Panc1 (cell line): ENCODE results near the gene SLC38A10. TPM values are rescaled to one million over a fixed set of nuclear protein-coding genes. Genes with fewer than 3 reads are reported as not detected.

ENCODE experiments used
- ATAC-seq: fragments of 200-7000 bp; cut with Tn5 transposase; 2 replicates; pipeline ENCODE4 v1.9.1; 2020; ENCODE audit warnings: mild to moderate bottlenecking, moderate library complexity
- BruUV-seq: library from RNA; stranded (reverse); fragments of 400-500 nt; replicated peaks from 2 replicates; lab custom pipeline; 2021; lab: Mats Ljungman, UMichigan
- CTCF ChIA-PET: fragments of 300-600 bp; sonication (Branson Sonifier 250); formaldehyde crosslinking; loops from one replicate; lab custom pipeline; 2022; ENCODE audit warnings: antibody characterized with exemption; lab: Charles Lee
- POLR2A ChIA-PET: fragments of 300-600 bp; sonication (Branson Sonifier 250); formaldehyde crosslinking; loops from one replicate; lab custom pipeline; 2022; ENCODE audit warnings: antibody characterized with exemption; lab: Charles Lee
- DNase-seq: peaks from one replicate; pipeline ENCODE4 v3.0.0-alpha.2; 2010; ENCODE audit warnings: low read depth, low spot score
- H3K27ac ChIP-seq: 2 replicates; pipeline ENCODE4 v1.5.1; 2011; ENCODE audit warnings: mild to moderate bottlenecking, low read length, inconsistent platforms
- H3K27me3 ChIP-seq: fragments of 200-500 bp; sonication (Bioruptor generic); 2 replicates; pipeline ENCODE4 v1.6.0; 2014; ENCODE audit warnings: low read length, inconsistent platforms; ENCODE audit not compliant: control insufficient read depth, insufficient read depth
- H3K36me3 ChIP-seq: fragments of 200-500 bp; sonication (Bioruptor generic); 2 replicates; pipeline ENCODE4 v1.5.1; 2014; ENCODE audit warnings: inconsistent platforms, mild to moderate bottlenecking, low read length, moderate library complexity; ENCODE audit not compliant: control insufficient read depth, insufficient read depth
- H3K4me1 ChIP-seq: 2 replicates; pipeline ENCODE4 v1.5.1; 2011; ENCODE audit warnings: inconsistent platforms, mild to moderate bottlenecking, low read length, moderate library complexity; ENCODE audit not compliant: control insufficient read depth, insufficient read depth
- H3K4me3 ChIP-seq, 2 experiments: 2 replicates each; pipeline ENCODE4 v1.5.1; 2011 to 2012; ENCODE audit warnings: low read depth in 2 of 2, low read length in 2 of 2, mild to moderate bottlenecking in 2 of 2, inconsistent platforms in 1 of 2, moderate library complexity in 1 of 2
- H3K9me3 ChIP-seq: fragments of 200-500 bp; sonication (Bioruptor generic); 2 replicates; pipeline ENCODE4 v1.5.1; 2014; ENCODE audit warnings: low read depth, mild to moderate bottlenecking, inconsistent platforms, low read length, moderate library complexity; ENCODE audit not compliant: control insufficient read depth, insufficient read depth
- CTCF ChIP-seq: fragments of 450-650 bp; IDR thresholded peaks from 2 replicates; pipeline ENCODE4 v1.5.1; 2017; ENCODE audit warnings: mild to moderate bottlenecking
- POLR2AphosphoS5 ChIP-seq: IDR thresholded peaks from 2 replicates; pipeline ENCODE4 v1.6.1; 2012; ENCODE audit warnings: mild to moderate bottlenecking, low read depth, low read length, moderate library complexity
- SIN3A ChIP-seq: IDR thresholded peaks from 2 replicates; pipeline ENCODE4 v1.6.1; 2012; ENCODE audit warnings: low read depth, mild to moderate bottlenecking, low read length, moderate library complexity, borderline replicate concordance; ENCODE audit not compliant: insufficient read depth
- TCF7L2 ChIP-seq: IDR thresholded peaks from 2 replicates; pipeline ENCODE4 v1.6.1; 2011; ENCODE audit warnings: mild to moderate bottlenecking, low read depth, low read length, inconsistent platforms
- in situ Hi-C: cut with HindIII; loops from 2 replicates; pipeline ENCODE4 v1.10.0; 2016; ENCODE audit warnings: low sequenced_read_pairs, low pct_unique_long_range_greater_than_20kb
- intact Hi-C: fragments of 100-400 bp; cut with micrococcal nuclease; formaldehyde crosslinking; loops from one replicate; pipeline ENCODE4 v1.10.0; 2022; ENCODE audit not compliant: unreplicated experiment
- total RNA-seq: library from RNA; stranded (reverse); gene quantifications from one replicate; pipeline ENCODE4 v1.2.1, GENCODE V29; 2021; ENCODE audit not compliant: unreplicated experiment
- TF ChIP-seq, protein P1 (sequence below), 2 experiments: IDR thresholded peaks; 2 replicates each; pipeline ENCODE4 v1.6.1; 2011 to 2012; ENCODE audit warnings: low read depth in 2 of 2, control low read depth in 1 of 2, low read length in 1 of 2, mild to moderate bottlenecking in 1 of 2, moderate library complexity in 1 of 2; ENCODE audit not compliant: insufficient read depth in 1 of 2

SLC38A10 gene
- total RNA-seq, 1 experiment from 2014 or later: 188 TPM

GRCh38 chr17:81251709-81252301 is 43.3 kb downstream of the SLC38A10 start:
- no peak for ATAC-seq
- BruUV-seq: no TSS peak
- ChIA-PET CTCF (no interaction called here), POLR2A (interaction anchor here (0.5 kb wide), 1 partner anchor 43 kb away, joined by 4 read pairs; the partner anchor contains the start of gene SLC38A10)
- H3K9me3 ChIP-seq: no peaks in the 10 kb centered on the region
- no peak overlapping the region for H3K4me3 ChIP-seq
- no peak overlapping the region for H3K27ac ChIP-seq
- peaks cover 3% of the 10 kb centered on the region for H3K4me1 ChIP-seq
- H3K36me3 ChIP-seq: 0 out of 2 replicates have a peak, but pooled peaks cover 3% of the 10 kb centered on the region
- intact Hi-C loops (loop anchor here (10.0 kb wide), 1 partner anchor 233 kb away; no protein-coding TSS in a partner anchor), in situ Hi-C loops (no loop called here)
- TF ChIP-seq, protein P1, sequence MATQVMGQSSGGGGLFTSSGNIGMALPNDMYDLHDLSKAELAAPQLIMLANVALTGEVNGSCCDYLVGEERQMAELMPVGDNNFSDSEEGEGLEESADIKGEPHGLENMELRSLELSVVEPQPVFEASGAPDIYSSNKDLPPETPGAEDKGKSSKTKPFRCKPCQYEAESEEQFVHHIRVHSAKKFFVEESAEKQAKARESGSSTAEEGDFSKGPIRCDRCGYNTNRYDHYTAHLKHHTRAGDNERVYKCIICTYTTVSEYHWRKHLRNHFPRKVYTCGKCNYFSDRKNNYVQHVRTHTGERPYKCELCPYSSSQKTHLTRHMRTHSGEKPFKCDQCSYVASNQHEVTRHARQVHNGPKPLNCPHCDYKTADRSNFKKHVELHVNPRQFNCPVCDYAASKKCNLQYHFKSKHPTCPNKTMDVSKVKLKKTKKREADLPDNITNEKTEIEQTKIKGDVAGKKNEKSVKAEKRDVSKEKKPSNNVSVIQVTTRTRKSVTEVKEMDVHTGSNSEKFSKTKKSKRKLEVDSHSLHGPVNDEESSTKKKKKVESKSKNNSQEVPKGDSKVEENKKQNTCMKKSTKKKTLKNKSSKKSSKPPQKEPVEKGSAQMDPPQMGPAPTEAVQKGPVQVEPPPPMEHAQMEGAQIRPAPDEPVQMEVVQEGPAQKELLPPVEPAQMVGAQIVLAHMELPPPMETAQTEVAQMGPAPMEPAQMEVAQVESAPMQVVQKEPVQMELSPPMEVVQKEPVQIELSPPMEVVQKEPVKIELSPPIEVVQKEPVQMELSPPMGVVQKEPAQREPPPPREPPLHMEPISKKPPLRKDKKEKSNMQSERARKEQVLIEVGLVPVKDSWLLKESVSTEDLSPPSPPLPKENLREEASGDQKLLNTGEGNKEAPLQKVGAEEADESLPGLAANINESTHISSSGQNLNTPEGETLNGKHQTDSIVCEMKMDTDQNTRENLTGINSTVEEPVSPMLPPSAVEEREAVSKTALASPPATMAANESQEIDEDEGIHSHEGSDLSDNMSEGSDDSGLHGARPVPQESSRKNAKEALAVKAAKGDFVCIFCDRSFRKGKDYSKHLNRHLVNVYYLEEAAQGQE (IDR thresholded peaks at IDR 0.05; ENCODE audit: insufficient read depth in 1 of 2, low read depth in 2 of 2, low read length in 1 of 2): no peak
- TF ChIP-seq TCF7L2 (no peak), POLR2AphosphoS5 (no peak), SIN3A (no peak)
- no peak for DNase-seq
- no peaks in the 10 kb centered on the region for H3K27me3 ChIP-seq

DNA sequence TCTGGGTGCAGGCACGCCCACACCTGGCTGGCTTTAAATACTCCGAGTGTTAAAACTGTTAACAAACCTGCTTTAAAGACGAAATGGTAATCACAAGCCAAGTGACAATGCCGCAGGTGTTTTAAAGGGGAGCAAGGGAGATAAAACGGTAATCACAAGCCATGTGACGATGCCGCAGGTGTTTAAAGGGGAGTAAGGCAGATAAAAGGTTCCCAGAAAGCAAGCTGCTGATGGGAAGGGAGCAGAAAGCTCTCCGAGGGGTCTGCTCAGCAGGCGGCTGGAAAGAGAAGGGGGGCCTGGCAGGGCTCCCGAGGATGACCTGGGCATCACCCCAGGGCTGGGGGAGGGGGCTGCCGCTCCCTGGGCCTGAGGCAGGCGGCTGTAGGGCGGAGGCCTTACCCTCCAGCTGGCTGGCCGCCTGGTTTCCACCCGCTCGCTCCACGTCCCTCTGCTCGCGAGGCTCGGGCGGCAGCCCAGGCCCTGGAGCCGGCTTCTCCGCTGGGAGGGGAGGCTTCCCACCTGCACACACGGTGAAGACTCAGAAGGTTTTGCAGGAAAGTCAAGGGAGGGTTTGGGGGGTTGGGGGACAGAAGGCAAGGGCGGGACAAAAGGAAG is 43.9 kb downstream of the SLC38A10 start:
- ATAC-seq (no peak), DNase-seq (no peak)
- Histone ChIP-seq H3K36me3 (0 out of 2 replicates have a peak, but pooled peaks cover 3% of the 10 kb centered on the region), H3K27me3 (no peaks in the 10 kb centered on the region), H3K9me3 (no peaks in the 10 kb centered on the region), H3K4me1 (peaks cover 3% of the 10 kb centered on the region; the same call in 1 of the 2 replicates), H3K27ac (no peak overlapping the region), H3K4me3 (no peak overlapping the region)
- ChIA-PET POLR2A (interaction anchor here (0.5 kb wide), 1 partner anchor 44 kb away, joined by 4 read pairs; the partner anchor contains the start of gene SLC38A10), CTCF (no interaction called here)
- BruUV-seq: no TSS peak
- in situ Hi-C loops: no loop called here
- no peak for TF ChIP-seq TCF7L2
- no peak for TF ChIP-seq SIN3A
- TF ChIP-seq POLR2AphosphoS5: no peak
- TF ChIP-seq, protein P1 (IDR thresholded peaks at IDR 0.05; ENCODE audit: insufficient read depth in 1 of 2, low read depth in 2 of 2, low read length in 1 of 2): no peak
- no peak for TF ChIP-seq CTCF
- intact Hi-C loops: loop anchor here (10.0 kb wide), 1 partner anchor 234 kb away; no protein-coding TSS in a partner anchor
